Loucy (cell line): Measurements from ENCODE around the gene NEU4.
"Not testable (repeated sequence)": the region's sequence is repeated elsewhere in the genome, so short reads cannot be mapped to it uniquely, and the experiment has no call there.

Experiments used
- H2AFZ ChIP-seq: fragments of 200-600 bp; sonication (generic); 2 replicates; pipeline ENCODE4 v1.6.0; 2016; ENCODE audit warnings: antibody characterized with exemption, mild to moderate bottlenecking, low read length, moderate library complexity
- H3F3A ChIP-seq: fragments of 200-600 bp; 2 replicates; pipeline ENCODE4 v1.6.0; 2016; ENCODE audit warnings: antibody characterized with exemption, low read depth, mild to moderate bottlenecking
- H3K27me3 ChIP-seq: fragments of 200-600 bp; sonication (generic); 2 replicates; pipeline ENCODE4 v1.6.1; 2014; ENCODE audit warnings: low read length, mild to moderate bottlenecking; ENCODE audit not compliant: insufficient read depth, poor library complexity, severe bottlenecking
- H3K36me3 ChIP-seq: fragments of 200-600 bp; sonication (generic); 2 replicates; pipeline ENCODE4 v1.6.1; 2016; ENCODE audit warnings: low read length; ENCODE audit not compliant: insufficient read depth
- H3K4me1 ChIP-seq: fragments of 200-600 bp; sonication (generic); 2 replicates; pipeline ENCODE4 v1.5.1; 2014; ENCODE audit warnings: low read length, mild to moderate bottlenecking; ENCODE audit not compliant: insufficient read depth, poor library complexity, severe bottlenecking
- H3K4me2 ChIP-seq: fragments of 200-600 bp; sonication (generic); 2 replicates; pipeline ENCODE4 v1.6.0; 2014; ENCODE audit warnings: antibody characterized with exemption, low read length, low read depth, mild to moderate bottlenecking; ENCODE audit not compliant: poor library complexity, severe bottlenecking
- H3K4me3 ChIP-seq: fragments of 200-600 bp; sonication (generic); 2 replicates; pipeline ENCODE4 v1.5.1; 2014; ENCODE audit warnings: low read length, mild to moderate bottlenecking, mixed read lengths; ENCODE audit not compliant: poor library complexity, severe bottlenecking
- H3K79me2 ChIP-seq: fragments of 200-600 bp; sonication (generic); 2 replicates; pipeline ENCODE4 v1.6.1; 2014; ENCODE audit warnings: low read length; ENCODE audit not compliant: insufficient read depth
- H3K9ac ChIP-seq: fragments of 200-600 bp; sonication (generic); 2 replicates; pipeline ENCODE4 v1.6.0; 2014; ENCODE audit warnings: mild to moderate bottlenecking, low read depth, low read length, moderate library complexity; ENCODE audit not compliant: poor library complexity, severe bottlenecking
- H3K9me2 ChIP-seq: fragments of 200-600 bp; sonication (generic); replicated peaks from 2 replicates; pipeline ENCODE4 v1.6.1; 2016; ENCODE audit warnings: low read depth, low read length, mixed read lengths
- H3K9me3 ChIP-seq: fragments of 200-600 bp; sonication (generic); 2 replicates; pipeline ENCODE4 v1.6.1; 2014; ENCODE audit warnings: mild to moderate bottlenecking, antibody characterized with exemption, low read length, low read depth; ENCODE audit not compliant: insufficient read depth
- H4K20me1 ChIP-seq: fragments of 200-600 bp; sonication (generic); 2 replicates; pipeline ENCODE4 v1.6.0; 2014; ENCODE audit warnings: antibody characterized with exemption, low read length, mild to moderate bottlenecking; ENCODE audit not compliant: insufficient read depth, poor library complexity, severe bottlenecking
- CTCF ChIP-seq: fragments of 200-600 bp; sonication (generic); conservative IDR thresholded peaks from 2 replicates; pipeline ENCODE4 v1.5.1; 2014; ENCODE audit warnings: mild to moderate bottlenecking, antibody characterized with exemption, low read length
- EZH2phosphoT487 ChIP-seq: fragments of 200-600 bp; IDR thresholded peaks from 2 replicates; pipeline ENCODE4 v1.6.1; 2018; ENCODE audit warnings: antibody characterized with exemption, mild to moderate bottlenecking, moderate library complexity, borderline replicate concordance

The NEU4 gene

DNA sequence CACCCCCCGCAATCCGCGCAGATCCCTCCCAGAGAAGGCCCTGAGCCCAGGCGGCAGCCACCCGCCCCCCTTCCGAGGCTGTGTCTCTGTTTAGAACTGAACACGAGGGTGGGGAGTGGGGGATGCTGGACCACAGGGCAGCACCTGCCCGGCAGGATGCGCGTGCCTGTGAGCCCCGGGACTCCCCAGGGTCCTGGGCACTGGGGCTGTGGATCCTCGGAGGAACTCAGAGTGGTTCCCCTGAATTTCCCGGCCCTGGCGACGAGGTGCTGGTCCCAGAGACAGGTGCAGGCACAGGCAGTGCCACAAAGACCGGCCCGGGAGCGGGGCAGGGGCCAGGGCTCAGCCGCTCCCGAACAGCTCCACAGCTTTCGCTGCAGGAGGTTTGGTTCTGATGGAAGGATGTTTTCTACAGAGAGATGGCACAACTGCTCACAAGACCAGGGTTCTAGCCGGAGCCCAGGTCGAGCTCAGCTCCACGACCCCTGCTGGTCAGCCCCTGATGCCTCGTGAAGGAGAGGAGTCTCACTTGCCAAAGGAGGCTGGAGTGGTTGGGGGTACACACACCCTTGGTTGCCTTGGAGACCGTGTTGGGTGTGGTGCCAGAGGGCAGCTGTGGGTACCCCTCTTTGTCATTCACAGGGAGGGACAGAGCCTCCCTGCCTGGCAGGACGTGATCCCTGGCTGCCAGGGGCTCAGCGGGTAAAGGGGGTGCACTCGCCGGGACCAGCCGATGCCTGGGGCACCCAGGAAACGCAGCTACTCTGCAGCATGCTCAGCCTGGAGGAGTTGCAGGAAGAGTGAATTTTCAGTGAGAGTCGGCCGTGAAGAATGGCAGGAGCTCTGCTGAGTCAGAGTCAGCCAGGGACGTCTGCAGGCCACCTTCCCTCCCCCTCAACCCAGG is 4.4 kb upstream of the NEU4 start:
- peak overlapping the region; percentile 80; the same call in 1 of the 2 replicates for H2AFZ ChIP-seq
- H3K9me2 ChIP-seq = no peaks in the 10 kb centered on the region
- H3K79me2 ChIP-seq = no peaks in the 10 kb centered on the region
- H3K4me3 ChIP-seq = peak overlapping the region; percentile 63
- peaks cover 30% of the 10 kb centered on the region for H3K4me1 ChIP-seq
- TF ChIP-seq CTCF (0 out of 2 replicates have a peak, but pooled peaks have one; percentile 31), EZH2phosphoT487 (no peak)
- H3F3A ChIP-seq = no peaks in the 10 kb centered on the region
- H4K20me1 ChIP-seq = no peaks in the 10 kb centered on the region
- no peaks in the 10 kb centered on the region for H3K27me3 ChIP-seq
- peak overlapping the region; percentile 88 for H3K4me2 ChIP-seq
- no peaks in the 10 kb centered on the region for H3K9me3 ChIP-seq
- H3K36me3 ChIP-seq = no peaks in the 10 kb centered on the region
- peak overlapping the region; percentile 74 for H3K9ac ChIP-seq

GRCh38 chr2:241806217-241806616 is 2.8 kb upstream of the NEU4 start:
- not testable (repeated sequence) for H3K36me3 ChIP-seq, H4K20me1 ChIP-seq, H3K4me3 ChIP-seq, H3K79me2 ChIP-seq, H3K9ac ChIP-seq, H3F3A ChIP-seq, H3K9me2 ChIP-seq, H3K27me3 ChIP-seq, H3K9me3 ChIP-seq, H3K4me2 ChIP-seq, H2AFZ ChIP-seq
- H3K4me1 ChIP-seq = peaks cover 30% of the 10 kb centered on the region

GRCh38 chr2:241808051-241808720 is 807 bp upstream of the NEU4 start:
- no peaks in the 10 kb centered on the region for H3F3A ChIP-seq
- peaks cover 18% of the 10 kb centered on the region for H3K4me1 ChIP-seq
- H4K20me1 ChIP-seq = no peaks in the 10 kb centered on the region
- no peaks in the 10 kb centered on the region for H3K9me3 ChIP-seq
- H3K79me2 ChIP-seq = no peaks in the 10 kb centered on the region
- H2AFZ ChIP-seq = no peak overlapping the region
- no peak overlapping the region for H3K4me2 ChIP-seq
- no peak overlapping the region for H3K4me3 ChIP-seq
- TF ChIP-seq CTCF = no peak
- TF ChIP-seq EZH2phosphoT487 = no peak
- no peak overlapping the region for H3K9ac ChIP-seq
- H3K27me3 ChIP-seq = no peaks in the 10 kb centered on the region
- no peaks in the 10 kb centered on the region for H3K9me2 ChIP-seq
- H3K36me3 ChIP-seq = no peaks in the 10 kb centered on the region
